NCI-H69 (cell line): ENCODE measurements around the gene PCDHB6.
"Not testable (repeated sequence)": the region's sequence is repeated elsewhere in the genome, so short reads cannot be mapped to it uniquely, and the experiment has no call there.

Source experiments
- DNase-seq: peaks from one replicate; lab custom pipeline; 2025; lab: John Stamatoyannopoulos, UW

The PCDHB6 gene

GRCh38 chr5:141172381-141173204, 22.7 kb downstream of the PCDHB6 start, which contains the start of gene PCDHB7:
PCDHB7 (plus strand) TSS chr5:141172644; CDS start chr5:141172836, 192 bp downstream.
- peak; percentile 68 for DNase-seq

- DNase-seq, result not testable (repeated sequence)
These were observed 24.6 kb downstream of the PCDHB6 start for GRCh38 chr5:141174291-141175104.

GRCh38 chr5:141175933-141176332, 26.1 kb downstream of the PCDHB6 start:
- DNase-seq, result no peak

- peak; percentile 69 for DNase-seq
These were observed 27.8 kb downstream of the PCDHB6 start, which contains the start of gene PCDHB8 for GRCh38 chr5:141177577-141178191. PCDHB8 (plus strand) TSS chr5:141177790; CDS start chr5:141178035, 245 bp downstream.

GRCh38 chr5:141179371-141179770, 29.5 kb downstream of the PCDHB6 start:
- DNase-seq, result not testable (repeated sequence)

GRCh38 chr5:141179876-141180275, 30.0 kb downstream of the PCDHB6 start:
- DNase-seq, result not testable (repeated sequence)

- DNase-seq, result no peak
These were observed 30.5 kb downstream of the PCDHB6 start for GRCh38 chr5:141180313-141180712.

GRCh38 chr5:141182248-141182647, 32.4 kb downstream of the PCDHB6 start, which contains the start of gene PCDHB16:
PCDHB16 (plus strand) TSS chr5:141182387; CDS start chr5:141182560, 173 bp downstream.
- peak; percentile 35 for DNase-seq

GRCh38 chr5:141184117-141184855, 34.4 kb downstream of the PCDHB6 start:
- DNase-seq, result not testable (repeated sequence)

- peak; percentile 80 for DNase-seq
These were observed 37.1 kb downstream of the PCDHB6 start, which contains the start of gene PCDHB9 for GRCh38 chr5:141186897-141187512. PCDHB9 (plus strand) TSS chr5:141187161; CDS start chr5:141187319, 158 bp downstream.

GRCh38 chr5:141188682-141189081, 38.8 kb downstream of the PCDHB6 start:
- not testable (repeated sequence) for DNase-seq

GRCh38 chr5:141189131-141189530, 39.3 kb downstream of the PCDHB6 start:
- DNase-seq, result not testable (repeated sequence)

- DNase-seq, result peak; percentile 57
These were observed 42.4 kb downstream of the PCDHB6 start, which contains the start of gene PCDHB10 for GRCh38 chr5:141192110-141192725. PCDHB10 (plus strand) TSS chr5:141192353; CDS start chr5:141192553, 200 bp downstream.

- DNase-seq, result not testable (repeated sequence)
These were observed 44.5 kb downstream of the PCDHB6 start for GRCh38 chr5:141194332-141194731.

- no peak for DNase-seq
These were observed 46.5 kb downstream of the PCDHB6 start for GRCh38 chr5:141196363-141196762.

GRCh38 chr5:141199359-141200235, 49.7 kb downstream of the PCDHB6 start, which contains the start of gene PCDHB11:
PCDHB11 (plus strand) TSS chr5:141199627; CDS start chr5:141199775, 148 bp downstream.
- DNase-seq, result peak; percentile 36

- not testable (repeated sequence) for DNase-seq
These were observed 51.3 kb downstream of the PCDHB6 start for GRCh38 chr5:141201126-141201525.

GRCh38 chr5:141201646-141202045, 51.8 kb downstream of the PCDHB6 start:
- DNase-seq, result not testable (repeated sequence)
